Fibroblast of lung (primary cell): ENCODE results near the gene NRXN2.

Experiments used
- EZH2 ChIP-seq: IDR thresholded peaks from 2 replicates; pipeline ENCODE4 v1.5.1; 2012; ENCODE audit warnings: low read length, control low read depth, mild to moderate bottlenecking; ENCODE audit errors: missing control alignments
- TF ChIP-seq, protein P1 (sequence below), 2 donors: IDR thresholded peaks in 1 of 2; conservative IDR thresholded peaks in 1 of 2; 1 replicate in 1 of 2; 2 replicates in 1 of 2; pipeline ENCODE4 v1.5.1; 2011 to 2012; ENCODE audit warnings: low read length in 2 of 2, control low read depth in 1 of 2, inconsistent platforms in 1 of 2, low read depth in 1 of 2, mild to moderate bottlenecking in 1 of 2

DNA sequence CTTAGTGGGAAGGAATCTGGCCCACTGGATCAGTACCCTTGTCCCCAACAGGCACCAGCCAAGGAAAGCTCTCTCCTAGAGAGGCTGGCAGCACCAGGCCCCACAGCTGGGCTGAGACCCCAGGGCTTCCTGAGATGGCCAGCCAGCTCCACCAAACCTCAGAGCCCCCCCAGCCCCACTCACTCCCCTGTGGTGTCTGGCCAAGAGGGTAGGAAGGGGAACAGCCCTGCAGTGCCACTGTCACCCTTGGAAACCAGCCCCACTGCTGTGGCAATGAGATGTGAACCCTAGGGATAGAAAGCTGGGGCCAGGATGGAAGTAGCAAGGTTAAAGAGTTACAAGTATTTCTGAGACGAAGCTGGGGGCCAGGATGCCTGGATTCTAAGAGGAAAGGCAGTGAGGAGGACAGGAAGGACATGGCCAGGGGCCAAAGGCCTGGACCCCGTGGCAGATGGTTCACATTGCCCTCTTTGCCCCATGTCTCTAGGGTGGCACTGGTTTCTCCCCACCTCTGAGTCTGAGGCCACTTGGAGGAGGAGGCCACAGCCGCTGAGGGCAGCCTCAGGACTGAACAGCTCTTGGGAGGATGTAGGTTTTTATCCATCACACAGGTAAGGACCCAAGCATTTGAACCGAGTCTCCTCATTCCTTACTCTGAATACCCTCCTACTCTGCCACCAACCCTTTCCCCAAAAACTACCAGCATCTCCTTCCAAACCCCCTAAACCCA is 28.8 kb downstream of the NRXN2 start:
- TF ChIP-seq, protein P1, sequence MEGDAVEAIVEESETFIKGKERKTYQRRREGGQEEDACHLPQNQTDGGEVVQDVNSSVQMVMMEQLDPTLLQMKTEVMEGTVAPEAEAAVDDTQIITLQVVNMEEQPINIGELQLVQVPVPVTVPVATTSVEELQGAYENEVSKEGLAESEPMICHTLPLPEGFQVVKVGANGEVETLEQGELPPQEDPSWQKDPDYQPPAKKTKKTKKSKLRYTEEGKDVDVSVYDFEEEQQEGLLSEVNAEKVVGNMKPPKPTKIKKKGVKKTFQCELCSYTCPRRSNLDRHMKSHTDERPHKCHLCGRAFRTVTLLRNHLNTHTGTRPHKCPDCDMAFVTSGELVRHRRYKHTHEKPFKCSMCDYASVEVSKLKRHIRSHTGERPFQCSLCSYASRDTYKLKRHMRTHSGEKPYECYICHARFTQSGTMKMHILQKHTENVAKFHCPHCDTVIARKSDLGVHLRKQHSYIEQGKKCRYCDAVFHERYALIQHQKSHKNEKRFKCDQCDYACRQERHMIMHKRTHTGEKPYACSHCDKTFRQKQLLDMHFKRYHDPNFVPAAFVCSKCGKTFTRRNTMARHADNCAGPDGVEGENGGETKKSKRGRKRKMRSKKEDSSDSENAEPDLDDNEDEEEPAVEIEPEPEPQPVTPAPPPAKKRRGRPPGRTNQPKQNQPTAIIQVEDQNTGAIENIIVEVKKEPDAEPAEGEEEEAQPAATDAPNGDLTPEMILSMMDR (conservative IDR thresholded peaks at IDR 0.05 in 1 of 2, IDR thresholded peaks at IDR 0.05 in 1 of 2; ENCODE audit: low read depth in 1 of 2, low read length in 2 of 2), result no peak
- no peak for TF ChIP-seq EZH2
